WTC11 (cell line): Measurements from ENCODE around the gene TLR7. TPM values are rescaled to one million over a fixed set of nuclear protein-coding genes. Genes with fewer than 3 reads are reported as not detected.

Experiments
- ATAC-seq: fragments of 200-7000 bp; cut with Tn5 transposase; 2 replicates; pipeline ENCODE4 v1.10.0; 2021; ENCODE audit warnings: mild to moderate bottlenecking, moderate library complexity
- CTCF ChIA-PET: fragments of 300-600 bp; sonication (Branson Sonifier 250); formaldehyde crosslinking; loops from one replicate; lab custom pipeline; 2021; ENCODE audit warnings: antibody characterized with exemption; lab: Charles Lee
- POLR2A ChIA-PET: fragments of 350-600 bp; sonication (Branson Sonifier 250); formaldehyde crosslinking; loops from one replicate; lab custom pipeline; 2021; ENCODE audit warnings: antibody characterized with exemption; lab: Charles Lee
- DNase-seq: peaks from one replicate; pipeline ENCODE4 v3.0.0; 2021; ENCODE audit warnings: low spot score
- H3K27ac Mint-ChIP-seq: 2 replicates; pipeline ENCODE4 v1.8.0; 2021; ENCODE audit warnings: mixed read lengths
- H3K27me3 Mint-ChIP-seq: 2 replicates; pipeline ENCODE4 v1.8.0; 2021; ENCODE audit warnings: low read depth, mild to moderate bottlenecking, moderate library complexity, mixed read lengths
- H3K36me3 Mint-ChIP-seq: 2 replicates; pipeline ENCODE4 v1.8.0; 2021; ENCODE audit warnings: mixed read lengths
- H3K4me1 Mint-ChIP-seq: 2 replicates; pipeline ENCODE4 v1.8.0; 2022; ENCODE audit warnings: mixed read lengths
- H3K4me3 Mint-ChIP-seq: 2 replicates; pipeline ENCODE4 v1.8.0; 2021; ENCODE audit warnings: mild to moderate bottlenecking, moderate library complexity, mixed read lengths
- H3K9me3 Mint-ChIP-seq: 2 replicates; pipeline ENCODE4 v1.8.0; 2021; ENCODE audit warnings: mixed read lengths
- ELF4 ChIP-seq: sonication (generic); formaldehyde crosslinking; IDR thresholded peaks from 2 replicates; pipeline ENCODE4 v1.8.1; 2022; ENCODE audit warnings: low read depth, mild to moderate bottlenecking, moderate library complexity, missing genetic modification reagents
- EMX1 ChIP-seq: fragments of 250-450 bp; sonication (Bioruptor Pico); IDR thresholded peaks from 2 replicates; pipeline ENCODE4 v1.8.0; 2021; ENCODE audit warnings: mild to moderate bottlenecking
- FOXJ3 ChIP-seq: sonication (generic); formaldehyde crosslinking; IDR thresholded peaks from 2 replicates; pipeline ENCODE4 v1.9.0; 2021; ENCODE audit warnings: missing genetic modification reagents, mild to moderate bottlenecking, borderline replicate concordance
- FOXP1 ChIP-seq: sonication (generic); formaldehyde crosslinking; IDR thresholded peaks from 2 replicates; pipeline ENCODE4 v1.8.0; 2022; ENCODE audit warnings: missing genetic modification reagents, mild to moderate bottlenecking, moderate library complexity, borderline replicate concordance
- GRHL2 ChIP-seq: fragments of 250-450 bp; sonication (Bioruptor Pico); IDR thresholded peaks from 2 replicates; pipeline ENCODE4 v1.8.0; 2022; ENCODE audit warnings: mild to moderate bottlenecking, moderate library complexity; ENCODE audit not compliant: insufficient replicate concordance, severe bottlenecking
- HMGA2 ChIP-seq: fragments of 250-450 bp; sonication (Bioruptor Pico); IDR thresholded peaks from 2 replicates; pipeline ENCODE4 v1.4.0; 2021; ENCODE audit warnings: mild to moderate bottlenecking, moderate library complexity
- MLX ChIP-seq: sonication (generic); formaldehyde crosslinking; IDR thresholded peaks from 2 replicates; pipeline ENCODE4 v1.8.1; 2023; ENCODE audit warnings: mild to moderate bottlenecking, missing genetic modification reagents, moderate library complexity
- MXD4 ChIP-seq: fragments of 250-450 bp; sonication (Bioruptor Pico); IDR thresholded peaks from 2 replicates; pipeline ENCODE4 v1.8.0; 2021; ENCODE audit warnings: mild to moderate bottlenecking, moderate library complexity, borderline replicate concordance
- NFE2L1 ChIP-seq: sonication (generic); formaldehyde crosslinking; IDR thresholded peaks from 2 replicates; pipeline ENCODE4 v1.8.1; 2023; ENCODE audit warnings: missing genetic modification reagents
- NR3C1 ChIP-seq: sonication (generic); formaldehyde crosslinking; conservative IDR thresholded peaks from 2 replicates; pipeline ENCODE4 v1.8.1; 2023; ENCODE audit warnings: low read depth, mild to moderate bottlenecking, missing genetic modification reagents
- RORB ChIP-seq: fragments of 250-450 bp; sonication (Bioruptor Pico); IDR thresholded peaks from 2 replicates; pipeline ENCODE4 v1.9.0; 2021; ENCODE audit warnings: mild to moderate bottlenecking
- SMAD3 ChIP-seq: sonication (generic); formaldehyde crosslinking; IDR thresholded peaks from 2 replicates; pipeline ENCODE4 v1.8.0; 2022; ENCODE audit warnings: missing genetic modification reagents, mild to moderate bottlenecking, borderline replicate concordance
- USF1 ChIP-seq: sonication (generic); formaldehyde crosslinking; IDR thresholded peaks from 2 replicates; pipeline ENCODE4 v1.8.0; 2022; ENCODE audit warnings: mild to moderate bottlenecking, missing genetic modification reagents
- USF2 ChIP-seq: sonication (generic); formaldehyde crosslinking; IDR thresholded peaks from 2 replicates; pipeline ENCODE4 v1.8.1; 2023; ENCODE audit warnings: mild to moderate bottlenecking, missing genetic modification reagents, moderate library complexity
- ZBTB43 ChIP-seq: sonication (generic); formaldehyde crosslinking; IDR thresholded peaks from 2 replicates; pipeline ENCODE4 v1.8.1; 2023; ENCODE audit warnings: mild to moderate bottlenecking, missing genetic modification reagents
- ZNF121 ChIP-seq: sonication (generic); formaldehyde crosslinking; IDR thresholded peaks from 2 replicates; pipeline ENCODE4 v1.8.0; 2023; ENCODE audit warnings: missing genetic modification reagents
- ZNF219 ChIP-seq: sonication (generic); formaldehyde crosslinking; IDR thresholded peaks from 2 replicates; pipeline ENCODE4 v1.8.0; 2023; ENCODE audit warnings: missing genetic modification reagents, mild to moderate bottlenecking, borderline replicate concordance
- ZNF263 ChIP-seq: sonication (generic); formaldehyde crosslinking; IDR thresholded peaks from 2 replicates; pipeline ENCODE4 v1.8.1; 2022; ENCODE audit warnings: low read depth, mild to moderate bottlenecking, moderate library complexity, missing genetic modification reagents
- ZNF396 ChIP-seq: fragments of 250-450 bp; sonication (Bioruptor Pico); IDR thresholded peaks from 2 replicates; pipeline ENCODE4 v1.8.0; 2021; ENCODE audit warnings: mild to moderate bottlenecking, moderate library complexity, borderline replicate concordance
- total RNA-seq: library from RNA; stranded (reverse); gene quantifications from 3 replicates; pipeline ENCODE4 v1.2.3, GENCODE V29; 2021
- TF ChIP-seq, protein P1 (sequence below): sonication (generic); formaldehyde crosslinking; IDR thresholded peaks from 2 replicates; pipeline ENCODE4 v1.8.0; 2022; ENCODE audit warnings: mild to moderate bottlenecking, missing genetic modification reagents
- TF ChIP-seq, protein P2 (sequence below): fragments of 250-450 bp; sonication (Bioruptor Pico); IDR thresholded peaks from 2 replicates; pipeline ENCODE4 v2.1.2; 2022; ENCODE audit warnings: mild to moderate bottlenecking, moderate library complexity
- TF ChIP-seq, protein P3 (sequence below): sonication (generic); formaldehyde crosslinking; IDR thresholded peaks from 2 replicates; pipeline ENCODE4 v1.8.1; 2023; ENCODE audit warnings: mild to moderate bottlenecking, missing genetic modification reagents, borderline replicate concordance
- TF ChIP-seq, protein P4 (sequence below): sonication (generic); formaldehyde crosslinking; IDR thresholded peaks from 2 replicates; pipeline ENCODE4 v1.8.1; 2022; ENCODE audit warnings: low read depth, missing genetic modification reagents, borderline replicate concordance

The TLR7 gene
- total RNA-seq, 1 experiment from 2014 or later = not detected

DNA sequence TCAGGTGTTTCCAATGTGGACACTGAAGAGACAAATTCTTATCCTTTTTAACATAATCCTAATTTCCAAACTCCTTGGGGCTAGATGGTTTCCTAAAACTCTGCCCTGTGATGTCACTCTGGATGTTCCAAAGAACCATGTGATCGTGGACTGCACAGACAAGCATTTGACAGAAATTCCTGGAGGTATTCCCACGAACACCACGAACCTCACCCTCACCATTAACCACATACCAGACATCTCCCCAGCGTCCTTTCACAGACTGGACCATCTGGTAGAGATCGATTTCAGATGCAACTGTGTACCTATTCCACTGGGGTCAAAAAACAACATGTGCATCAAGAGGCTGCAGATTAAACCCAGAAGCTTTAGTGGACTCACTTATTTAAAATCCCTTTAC lies 18.6 kb downstream of the TLR7 start:
- TF ChIP-seq, protein P1, sequence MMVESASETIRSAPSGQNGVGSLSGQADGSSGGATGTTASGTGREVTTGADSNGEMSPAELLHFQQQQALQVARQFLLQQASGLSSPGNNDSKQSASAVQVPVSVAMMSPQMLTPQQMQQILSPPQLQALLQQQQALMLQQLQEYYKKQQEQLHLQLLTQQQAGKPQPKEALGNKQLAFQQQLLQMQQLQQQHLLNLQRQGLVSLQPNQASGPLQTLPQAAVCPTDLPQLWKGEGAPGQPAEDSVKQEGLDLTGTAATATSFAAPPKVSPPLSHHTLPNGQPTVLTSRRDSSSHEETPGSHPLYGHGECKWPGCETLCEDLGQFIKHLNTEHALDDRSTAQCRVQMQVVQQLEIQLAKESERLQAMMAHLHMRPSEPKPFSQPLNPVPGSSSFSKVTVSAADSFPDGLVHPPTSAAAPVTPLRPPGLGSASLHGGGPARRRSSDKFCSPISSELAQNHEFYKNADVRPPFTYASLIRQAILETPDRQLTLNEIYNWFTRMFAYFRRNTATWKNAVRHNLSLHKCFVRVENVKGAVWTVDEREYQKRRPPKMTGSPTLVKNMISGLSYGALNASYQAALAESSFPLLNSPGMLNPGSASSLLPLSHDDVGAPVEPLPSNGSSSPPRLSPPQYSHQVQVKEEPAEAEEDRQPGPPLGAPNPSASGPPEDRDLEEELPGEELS (CRISPR knock-in tag) = no peak
- TF ChIP-seq ELF4 (CRISPR knock-in tag) (no peak), EMX1 (CRISPR knock-in tag) (no peak), HMGA2 (CRISPR knock-in tag) (no peak), USF1 (CRISPR knock-in tag) (no peak), MLX (CRISPR knock-in tag) (no peak), GRHL2 (CRISPR knock-in tag) (no peak), SMAD3 (CRISPR knock-in tag) (no peak), ZNF219 (CRISPR knock-in tag) (no peak), ZNF121 (CRISPR knock-in tag) (no peak), RORB (CRISPR knock-in tag) (no peak), ZNF396 (CRISPR knock-in tag) (no peak), FOXJ3 (no peak)
- TF ChIP-seq, protein P2, sequence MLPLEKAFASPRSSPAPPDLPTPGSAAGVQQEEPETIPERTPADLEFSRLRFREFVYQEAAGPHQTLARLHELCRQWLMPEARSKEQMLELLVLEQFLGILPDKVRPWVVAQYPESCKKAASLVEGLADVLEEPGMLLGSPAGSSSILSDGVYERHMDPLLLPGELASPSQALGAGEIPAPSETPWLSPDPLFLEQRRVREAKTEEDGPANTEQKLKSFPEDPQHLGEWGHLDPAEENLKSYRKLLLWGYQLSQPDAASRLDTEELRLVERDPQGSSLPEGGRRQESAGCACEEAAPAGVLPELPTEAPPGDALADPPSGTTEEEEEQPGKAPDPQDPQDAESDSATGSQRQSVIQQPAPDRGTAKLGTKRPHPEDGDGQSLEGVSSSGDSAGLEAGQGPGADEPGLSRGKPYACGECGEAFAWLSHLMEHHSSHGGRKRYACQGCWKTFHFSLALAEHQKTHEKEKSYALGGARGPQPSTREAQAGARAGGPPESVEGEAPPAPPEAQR (CRISPR knock-in tag) = no peak
- TF ChIP-seq, protein P3, sequence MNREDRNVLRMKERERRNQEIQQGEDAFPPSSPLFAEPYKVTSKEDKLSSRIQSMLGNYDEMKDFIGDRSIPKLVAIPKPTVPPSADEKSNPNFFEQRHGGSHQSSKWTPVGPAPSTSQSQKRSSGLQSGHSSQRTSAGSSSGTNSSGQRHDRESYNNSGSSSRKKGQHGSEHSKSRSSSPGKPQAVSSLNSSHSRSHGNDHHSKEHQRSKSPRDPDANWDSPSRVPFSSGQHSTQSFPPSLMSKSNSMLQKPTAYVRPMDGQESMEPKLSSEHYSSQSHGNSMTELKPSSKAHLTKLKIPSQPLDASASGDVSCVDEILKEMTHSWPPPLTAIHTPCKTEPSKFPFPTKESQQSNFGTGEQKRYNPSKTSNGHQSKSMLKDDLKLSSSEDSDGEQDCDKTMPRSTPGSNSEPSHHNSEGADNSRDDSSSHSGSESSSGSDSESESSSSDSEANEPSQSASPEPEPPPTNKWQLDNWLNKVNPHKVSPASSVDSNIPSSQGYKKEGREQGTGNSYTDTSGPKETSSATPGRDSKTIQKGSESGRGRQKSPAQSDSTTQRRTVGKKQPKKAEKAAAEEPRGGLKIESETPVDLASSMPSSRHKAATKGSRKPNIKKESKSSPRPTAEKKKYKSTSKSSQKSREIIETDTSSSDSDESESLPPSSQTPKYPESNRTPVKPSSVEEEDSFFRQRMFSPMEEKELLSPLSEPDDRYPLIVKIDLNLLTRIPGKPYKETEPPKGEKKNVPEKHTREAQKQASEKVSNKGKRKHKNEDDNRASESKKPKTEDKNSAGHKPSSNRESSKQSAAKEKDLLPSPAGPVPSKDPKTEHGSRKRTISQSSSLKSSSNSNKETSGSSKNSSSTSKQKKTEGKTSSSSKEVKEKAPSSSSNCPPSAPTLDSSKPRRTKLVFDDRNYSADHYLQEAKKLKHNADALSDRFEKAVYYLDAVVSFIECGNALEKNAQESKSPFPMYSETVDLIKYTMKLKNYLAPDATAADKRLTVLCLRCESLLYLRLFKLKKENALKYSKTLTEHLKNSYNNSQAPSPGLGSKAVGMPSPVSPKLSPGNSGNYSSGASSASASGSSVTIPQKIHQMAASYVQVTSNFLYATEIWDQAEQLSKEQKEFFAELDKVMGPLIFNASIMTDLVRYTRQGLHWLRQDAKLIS = no peak
- TF ChIP-seq, protein P4, sequence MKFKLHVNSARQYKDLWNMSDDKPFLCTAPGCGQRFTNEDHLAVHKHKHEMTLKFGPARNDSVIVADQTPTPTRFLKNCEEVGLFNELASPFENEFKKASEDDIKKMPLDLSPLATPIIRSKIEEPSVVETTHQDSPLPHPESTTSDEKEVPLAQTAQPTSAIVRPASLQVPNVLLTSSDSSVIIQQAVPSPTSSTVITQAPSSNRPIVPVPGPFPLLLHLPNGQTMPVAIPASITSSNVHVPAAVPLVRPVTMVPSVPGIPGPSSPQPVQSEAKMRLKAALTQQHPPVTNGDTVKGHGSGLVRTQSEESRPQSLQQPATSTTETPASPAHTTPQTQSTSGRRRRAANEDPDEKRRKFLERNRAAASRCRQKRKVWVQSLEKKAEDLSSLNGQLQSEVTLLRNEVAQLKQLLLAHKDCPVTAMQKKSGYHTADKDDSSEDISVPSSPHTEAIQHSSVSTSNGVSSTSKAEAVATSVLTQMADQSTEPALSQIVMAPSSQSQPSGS = no peak
- no peaks in the 10 kb centered on the region for H3K9me3 Mint-ChIP-seq
- H3K4me1 Mint-ChIP-seq = no peaks in the 10 kb centered on the region
- no peaks in the 10 kb centered on the region for H3K36me3 Mint-ChIP-seq
- no peak overlapping the region for H3K4me3 Mint-ChIP-seq
- POLR2A ChIA-PET = no interaction called here
- CTCF ChIA-PET = no interaction called here
- no peak for DNase-seq
- H3K27me3 Mint-ChIP-seq = no peaks in the 10 kb centered on the region; the same call in 1 of the 2 replicates
- ATAC-seq = no peak
- H3K27ac Mint-ChIP-seq = no peak overlapping the region

- CTCF ChIA-PET = no interaction called here
- no peaks in the 10 kb centered on the region for H3K4me1 Mint-ChIP-seq
- ATAC-seq (no peak), DNase-seq (no peak)
- H3K9me3 Mint-ChIP-seq = no peaks in the 10 kb centered on the region
- no peaks in the 10 kb centered on the region for H3K36me3 Mint-ChIP-seq
- H3K4me3 Mint-ChIP-seq = no peak overlapping the region
- H3K27me3 Mint-ChIP-seq = no peaks in the 10 kb centered on the region; the same call in 1 of the 2 replicates
- POLR2A ChIA-PET = no interaction called here
- no peak overlapping the region for H3K27ac Mint-ChIP-seq
- TF ChIP-seq FOXP1 (CRISPR knock-in tag) (no peak), USF1 (CRISPR knock-in tag) (no peak), ZBTB43 (no peak), ZNF263 (CRISPR knock-in tag) (no peak), NFE2L1 (CRISPR knock-in tag) (no peak), USF2 (CRISPR knock-in tag) (no peak), NR3C1 (CRISPR knock-in tag) (no peak), MXD4 (CRISPR knock-in tag) (no peak), ZNF396 (CRISPR knock-in tag) (no peak)
These were observed 19.7 kb downstream of the TLR7 start for GRCh38 chrX:12886545-12886944.
